ENCODE data around the gene FAM209B. TPM values are rescaled to one million over a fixed set of nuclear protein-coding genes. Genes with fewer than 3 reads are reported as not detected.

The FAM209B gene
- total RNA-seq, 4 donors from 2014 or later = 1.9 TPM; not detected in 3

DNA sequence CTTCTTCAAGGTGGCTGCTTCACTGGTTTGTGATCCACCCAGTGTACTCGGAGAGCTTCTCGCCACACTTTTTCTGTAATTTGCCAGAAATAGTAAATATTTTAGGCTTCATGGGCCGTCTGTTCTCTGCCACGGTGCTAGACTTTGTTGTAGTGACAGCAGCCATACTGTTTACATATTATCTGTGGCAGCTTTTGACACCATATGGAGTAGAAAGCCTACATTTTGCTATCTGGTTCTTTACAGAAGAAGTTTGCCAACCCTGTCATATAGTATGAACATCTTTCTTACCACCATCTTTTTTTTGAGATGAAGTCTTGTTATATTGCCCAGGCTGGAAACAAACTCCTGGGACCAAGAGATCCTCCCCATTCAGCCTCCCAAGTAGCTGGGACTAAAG is 32.5 kb downstream of the FAM209B start:
- intact Hi-C loops (cut with DNase I; ENCODE audit: low total_unique reads) = no loop called here
- H3K9me3 ChIP-seq = no peaks in the 10 kb centered on the region
- WGBS, 2 donors (ENCODE audit: low coverage in 1 of 2) = 64 to 80% methylated on average over 2 to 4 of the region's 4 CpGs
- DNase-seq = no peak
- in situ Hi-C loops (cut with MboI; ENCODE audit: low pct_ligation_motif_present in 1 of 4, low pct_unique_long_range_greater_than_20kb in 1 of 4, low sequenced_read_pairs in 3 of 4) = loop anchor here in 3 of 4 donors (25.0 kb wide), 2 partner anchors 497 to 772 kb away; partner anchors contain the start of gene SPO11 (in 2 of the 3)
- H3K27me3 ChIP-seq = no peaks in the 10 kb centered on the region
- no peak overlapping the region for H3K4me3 ChIP-seq
- H3K36me3 ChIP-seq = no peaks in the 10 kb centered on the region
- no peaks in the 10 kb centered on the region for H3K4me1 ChIP-seq
- TF ChIP-seq CTCF (IDR thresholded peaks at IDR 0.05) = no peak
- no peak for TF ChIP-seq POLR2A (IDR thresholded peaks at IDR 0.05)
- TF ChIP-seq POLR2AphosphoS5 (IDR thresholded peaks at IDR 0.05) = no peak
- H3K27ac ChIP-seq = no peak overlapping the region

- TF ChIP-seq CTCF (IDR thresholded peaks at IDR 0.05) (no peak), EP300 (IDR thresholded peaks at IDR 0.05; ENCODE audit: low read depth) (no peak), POLR2A (IDR thresholded peaks at IDR 0.05) (no peak), POLR2AphosphoS5 (IDR thresholded peaks at IDR 0.05) (no peak)
- WGBS, 2 donors (ENCODE audit: low coverage in 1 of 2) = 59 to 71% methylated on average over 1 to 3 of the region's 3 CpGs
Measured at GRCh38 chr20:56566621-56567020, 33.6 kb downstream of the FAM209B start.

GRCh38 chr20:56570832-56571231 is 37.8 kb downstream of the FAM209B start:
- no peak for DNase-seq
- Histone ChIP-seq H3K27me3 (no peaks in the 10 kb centered on the region), H3K4me3 (no peak overlapping the region), H3K27ac (no peak overlapping the region), H3K36me3 (no peaks in the 10 kb centered on the region), H3K4me1 (no peaks in the 10 kb centered on the region), H3K9me3 (no peaks in the 10 kb centered on the region)
- in situ Hi-C loops (cut with MboI; ENCODE audit: low pct_ligation_motif_present in 1 of 4, low pct_unique_long_range_greater_than_20kb in 1 of 4, low sequenced_read_pairs in 3 of 4) = loop anchor here in 3 of 4 donors (25.0 kb wide), 2 partner anchors 491 to 766 kb away; partner anchors contain the start of gene SPO11 (in 2 of the 3)
- intact Hi-C loops (cut with DNase I; ENCODE audit: low total_unique reads) = no loop called here
- TF ChIP-seq EP300 (IDR thresholded peaks at IDR 0.05; ENCODE audit: low read depth) (no peak), POLR2A (IDR thresholded peaks at IDR 0.05) (no peak), POLR2AphosphoS5 (IDR thresholded peaks at IDR 0.05) (no peak), CTCF (IDR thresholded peaks at IDR 0.05) (no peak)
- WGBS, 2 donors (ENCODE audit: low coverage in 1 of 2) = 56% methylated on average over 2 of the region's 2 CpGs; no CpG with 5 or more reads in 1 of the 2 donors

More at GRCh38 chr20:56566621-56567020, 33.6 kb downstream of the FAM209B start:
- Histone ChIP-seq H3K27ac (no peak overlapping the region), H3K4me1 (no peaks in the 10 kb centered on the region), H3K9me3 (no peaks in the 10 kb centered on the region), H3K36me3 (no peaks in the 10 kb centered on the region), H3K27me3 (no peaks in the 10 kb centered on the region), H3K4me3 (no peak overlapping the region)
- intact Hi-C loops (cut with DNase I; ENCODE audit: low total_unique reads) = no loop called here
- no peak for DNase-seq
- in situ Hi-C loops (cut with MboI; ENCODE audit: low pct_ligation_motif_present in 1 of 4, low pct_unique_long_range_greater_than_20kb in 1 of 4, low sequenced_read_pairs in 3 of 4) = loop anchor here in 3 of 4 donors (25.0 kb wide), 2 partner anchors 496 to 771 kb away; partner anchors contain the start of gene SPO11 (in 2 of the 3)

DNA sequence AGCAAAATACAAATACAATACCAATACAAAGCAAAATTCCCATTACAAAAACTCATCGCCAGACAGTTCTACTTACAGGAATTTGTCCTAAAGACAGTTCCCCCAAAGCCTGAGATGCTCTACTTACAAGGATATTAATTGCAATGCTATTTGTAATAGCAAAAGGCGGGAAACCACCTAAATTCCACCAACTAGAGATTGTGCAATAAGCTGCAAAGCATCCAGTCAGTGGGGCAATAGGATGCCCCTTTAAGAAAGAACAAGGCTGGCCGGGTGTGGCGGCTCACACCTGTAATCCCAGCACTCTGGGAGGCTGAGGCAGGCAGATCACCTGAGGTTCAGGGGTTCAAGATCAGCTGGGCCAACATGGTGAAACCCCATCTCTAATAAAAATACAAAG is 39.1 kb downstream of the FAM209B start:
- in situ Hi-C loops (cut with MboI; ENCODE audit: low pct_ligation_motif_present in 1 of 4, low pct_unique_long_range_greater_than_20kb in 1 of 4, low sequenced_read_pairs in 3 of 4) = loop anchor here in 3 of 4 donors (25.0 kb wide), 2 partner anchors 490 to 765 kb away; partner anchors contain the start of gene SPO11 (in 2 of the 3)
- Histone ChIP-seq H3K4me3 (no peak overlapping the region), H3K4me1 (no peaks in the 10 kb centered on the region), H3K9me3 (no peaks in the 10 kb centered on the region), H3K27me3 (no peaks in the 10 kb centered on the region), H3K27ac (no peak overlapping the region), H3K36me3 (no peaks in the 10 kb centered on the region)
- WGBS, 2 donors (ENCODE audit: low coverage in 1 of 2) = 81 to 84% methylated on average over 2 to 4 of the region's 4 CpGs
- no peak for DNase-seq
- TF ChIP-seq POLR2A (IDR thresholded peaks at IDR 0.05) (no peak), POLR2AphosphoS5 (IDR thresholded peaks at IDR 0.05) (no peak), CTCF (IDR thresholded peaks at IDR 0.05) (no peak), EP300 (IDR thresholded peaks at IDR 0.05; ENCODE audit: low read depth) (no peak)
- intact Hi-C loops (cut with DNase I; ENCODE audit: low total_unique reads) = no loop called here

All from transverse colon (tissue), 4 donors.